ENCODE measurements around the gene TSPAN18. TPM values are rescaled to one million over a fixed set of nuclear protein-coding genes. Genes with fewer than 3 reads are reported as not detected.

Gene TSPAN18
- total and polyA plus RNA-seq, 8 donors = 27.2 to 85.8 (median 63.7) TPM

GRCh38 chr11:44950031-44950624 is 223.4 kb downstream of the TSPAN18 start:
- no peak for TF ChIP-seq CTCF (IDR thresholded peaks at IDR 0.05)
- H3K4me1 ChIP-seq = peaks cover 6 to 75% of the 10 kb centered on the region in 2 donors
- DNase-seq = peak in 3 of 4 donors; percentile 37 to 90 (median 55)
- peak overlapping the region; percentile 60 to 79 for H3K4me3 ChIP-seq
- no peaks in the 10 kb centered on the region for H3K9me3 ChIP-seq
- intact Hi-C loops (cut with DNase I) = no loop called here
- H3K27ac ChIP-seq = peak overlapping the region; percentile 59 to 86
- peaks cover 0 to 6% of the 10 kb centered on the region in 2 donors for H3K27me3 ChIP-seq
- peaks cover 0 to 15% of the 10 kb centered on the region in 2 donors for H3K36me3 ChIP-seq
- peak; percentile 23 for ATAC-seq

- H3K27ac ChIP-seq = peak within 1 kb of the TSS; percentile 59 to 86
- peaks cover 0 to 12% of the 10 kb centered on the region in 2 donors for H3K36me3 ChIP-seq
- peaks cover 0 to 6% of the 10 kb centered on the region in 2 donors for H3K27me3 ChIP-seq
- DNase-seq (peak; percentile 47 to 97 (median 84)), ATAC-seq (peak; percentile 88)
- H3K4me1 ChIP-seq = peaks cover 8 to 75% of the 10 kb centered on the region in 2 donors
- no peaks in the 10 kb centered on the region for H3K9me3 ChIP-seq
- peak within 1 kb of the TSS; percentile 60 to 79 for H3K4me3 ChIP-seq
- TF ChIP-seq CTCF (IDR thresholded peaks at IDR 0.05) = peak; percentile 84 to 90
- intact Hi-C loops (cut with DNase I) = no loop called here
These were observed 224.1 kb downstream of the TSPAN18 start, which contains the start of gene TP53I11 for GRCh38 chr11:44950625-44951476. Gene TP53I11 (minus strand): TSS chr11:44950883. CDS start chr11:44938335, 12,548 bp downstream.

- no peak overlapping the region for H3K27ac ChIP-seq
- no peaks in the 10 kb centered on the region for H3K36me3 ChIP-seq
- H3K27me3 ChIP-seq = peaks cover 0 to 6% of the 10 kb centered on the region in 2 donors
- H3K4me1 ChIP-seq = peaks cover 8 to 84% of the 10 kb centered on the region in 2 donors
- no peaks in the 10 kb centered on the region for H3K9me3 ChIP-seq
- DNase-seq = no peak
- TF ChIP-seq CTCF (IDR thresholded peaks at IDR 0.05) = no peak
- ATAC-seq = no peak
- intact Hi-C loops (cut with DNase I) = no loop called here
- no peak overlapping the region for H3K4me3 ChIP-seq
These were observed 225.3 kb downstream of the TSPAN18 start for GRCh38 chr11:44952082-44952481.

GRCh38 chr11:44952500-44953260 is 225.9 kb downstream of the TSPAN18 start:
- DNase-seq (peak in 1 of 4 donors; percentile 20), ATAC-seq (no peak)
- H3K27me3 ChIP-seq = peaks cover 0 to 6% of the 10 kb centered on the region in 2 donors
- H3K9me3 ChIP-seq = no peaks in the 10 kb centered on the region
- no peak overlapping the region for H3K4me3 ChIP-seq
- H3K4me1 ChIP-seq = peaks cover 8 to 82% of the 10 kb centered on the region in 2 donors
- intact Hi-C loops (cut with DNase I) = no loop called here
- TF ChIP-seq CTCF (IDR thresholded peaks at IDR 0.05) = no peak
- H3K27ac ChIP-seq = no peak overlapping the region
- no peaks in the 10 kb centered on the region for H3K36me3 ChIP-seq
